ENCODE measurements around the gene KLF16.

DNA sequence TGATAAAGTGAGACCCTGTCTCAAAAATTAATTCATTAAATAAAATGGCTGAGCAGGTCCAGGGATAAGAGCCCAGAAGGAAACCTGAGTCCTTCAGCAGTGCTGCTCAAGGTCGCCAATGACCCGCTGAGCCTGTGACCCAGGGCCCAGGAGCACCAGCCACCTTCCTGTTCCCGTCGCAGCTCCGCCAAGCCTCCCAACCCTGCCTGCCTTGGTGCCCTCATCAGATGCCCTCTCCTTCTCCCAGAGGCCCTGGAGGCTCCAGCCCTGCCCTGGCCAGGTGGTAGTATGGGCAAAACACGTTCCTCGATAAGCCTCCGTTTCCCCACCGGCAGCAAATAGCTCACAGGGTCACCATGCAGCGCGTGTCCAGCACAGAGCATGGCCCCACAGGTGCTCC, 17.7 kb downstream of the KLF16 start:
- TF ChIP-seq ARNTL (CRISPR knock-in tag; IDR thresholded peaks at IDR 0.05; ENCODE audit: borderline replicate concordance, low read depth) (no peak), ZFP3 (CRISPR knock-in tag; IDR thresholded peaks at IDR 0.05) (no peak), CREB5 (CRISPR knock-in tag; IDR thresholded peaks at IDR 0.05; ENCODE audit: low read depth) (no peak), ZC3H10 (CRISPR knock-in tag; IDR thresholded peaks at IDR 0.05) (no peak), ZNF70 (CRISPR knock-in tag; IDR thresholded peaks at IDR 0.05) (no peak)
- TF ChIP-seq, protein P1, sequence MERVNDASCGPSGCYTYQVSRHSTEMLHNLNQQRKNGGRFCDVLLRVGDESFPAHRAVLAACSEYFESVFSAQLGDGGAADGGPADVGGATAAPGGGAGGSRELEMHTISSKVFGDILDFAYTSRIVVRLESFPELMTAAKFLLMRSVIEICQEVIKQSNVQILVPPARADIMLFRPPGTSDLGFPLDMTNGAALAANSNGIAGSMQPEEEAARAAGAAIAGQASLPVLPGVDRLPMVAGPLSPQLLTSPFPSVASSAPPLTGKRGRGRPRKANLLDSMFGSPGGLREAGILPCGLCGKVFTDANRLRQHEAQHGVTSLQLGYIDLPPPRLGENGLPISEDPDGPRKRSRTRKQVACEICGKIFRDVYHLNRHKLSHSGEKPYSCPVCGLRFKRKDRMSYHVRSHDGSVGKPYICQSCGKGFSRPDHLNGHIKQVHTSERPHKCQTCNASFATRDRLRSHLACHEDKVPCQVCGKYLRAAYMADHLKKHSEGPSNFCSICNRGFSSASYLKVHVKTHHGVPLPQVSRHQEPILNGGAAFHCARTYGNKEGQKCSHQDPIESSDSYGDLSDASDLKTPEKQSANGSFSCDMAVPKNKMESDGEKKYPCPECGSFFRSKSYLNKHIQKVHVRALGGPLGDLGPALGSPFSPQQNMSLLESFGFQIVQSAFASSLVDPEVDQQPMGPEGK (CRISPR knock-in tag; IDR thresholded peaks at IDR 0.05; ENCODE audit: borderline replicate concordance): no peak
